WI38 (cell line): ENCODE results near the gene ATF6.

Experiments
- H3K4me3 ChIP-seq: 2 replicates; pipeline ENCODE4 v1.5.1; 2011; ENCODE audit warnings: low read depth, mild to moderate bottlenecking, control low read depth, low read length
- CTCF ChIP-seq: IDR thresholded peaks from 2 replicates; pipeline ENCODE4 v1.5.1; 2012; ENCODE audit warnings: low read depth, mild to moderate bottlenecking, control low read depth, low read length

The ATF6 gene

GRCh38 chr1:161738627-161739287, 27.4 kb upstream of the ATF6 start:
- no peak overlapping the region for H3K4me3 ChIP-seq
- TF ChIP-seq CTCF = peak; percentile 23; the same call in 1 of the 2 replicates

- no peak for TF ChIP-seq CTCF
- H3K4me3 ChIP-seq = no peak overlapping the region
These were observed 26.1 kb upstream of the ATF6 start for GRCh38 chr1:161739865-161740566.

GRCh38 chr1:161740921-161741320, 25.2 kb upstream of the ATF6 start:
- no peak for TF ChIP-seq CTCF
- H3K4me3 ChIP-seq = no peak overlapping the region

GRCh38 chr1:161743231-161743630, 22.9 kb upstream of the ATF6 start:
- H3K4me3 ChIP-seq = no peak overlapping the region
- no peak for TF ChIP-seq CTCF

GRCh38 chr1:161747801-161748200, 18.3 kb upstream of the ATF6 start:
- TF ChIP-seq CTCF = no peak
- no peak overlapping the region for H3K4me3 ChIP-seq

GRCh38 chr1:161749509-161750407, 16.4 kb upstream of the ATF6 start, which contains the start of gene DUSP12:
Gene DUSP12, plus strand, starts transcription at chr1:161749786. Its CDS starts 16 bp downstream, at chr1:161749802.
- TF ChIP-seq CTCF = no peak
- peak within 1 kb of the TSS; percentile 68 for H3K4me3 ChIP-seq
